ENCODE results near the gene SLCO1B3.
"Not testable (repeated sequence)": the region's sequence is repeated elsewhere in the genome, so short reads cannot be mapped to it uniquely, and the experiment has no call there.

DNA sequence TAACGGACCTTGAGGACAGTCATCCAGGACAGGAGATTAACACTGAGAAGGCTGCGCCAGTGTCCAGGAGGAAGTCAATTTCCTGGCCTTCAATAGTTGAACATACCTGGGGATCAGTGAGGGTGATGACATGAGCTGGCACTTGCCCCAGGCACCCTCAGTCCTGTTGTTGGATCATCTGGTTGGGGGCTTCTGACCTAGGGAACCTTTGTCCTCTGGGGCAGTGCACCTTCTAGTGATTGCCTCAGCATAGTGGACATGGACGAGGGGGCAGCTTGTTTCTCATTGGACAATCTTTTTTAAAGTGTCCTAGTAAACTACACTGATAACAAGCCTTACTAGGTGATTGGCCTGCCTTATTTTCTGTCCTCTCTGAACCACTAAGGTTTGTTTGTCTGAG, 30.5 kb upstream of the SLCO1B3 start:
- TF ChIP-seq, protein P1, sequence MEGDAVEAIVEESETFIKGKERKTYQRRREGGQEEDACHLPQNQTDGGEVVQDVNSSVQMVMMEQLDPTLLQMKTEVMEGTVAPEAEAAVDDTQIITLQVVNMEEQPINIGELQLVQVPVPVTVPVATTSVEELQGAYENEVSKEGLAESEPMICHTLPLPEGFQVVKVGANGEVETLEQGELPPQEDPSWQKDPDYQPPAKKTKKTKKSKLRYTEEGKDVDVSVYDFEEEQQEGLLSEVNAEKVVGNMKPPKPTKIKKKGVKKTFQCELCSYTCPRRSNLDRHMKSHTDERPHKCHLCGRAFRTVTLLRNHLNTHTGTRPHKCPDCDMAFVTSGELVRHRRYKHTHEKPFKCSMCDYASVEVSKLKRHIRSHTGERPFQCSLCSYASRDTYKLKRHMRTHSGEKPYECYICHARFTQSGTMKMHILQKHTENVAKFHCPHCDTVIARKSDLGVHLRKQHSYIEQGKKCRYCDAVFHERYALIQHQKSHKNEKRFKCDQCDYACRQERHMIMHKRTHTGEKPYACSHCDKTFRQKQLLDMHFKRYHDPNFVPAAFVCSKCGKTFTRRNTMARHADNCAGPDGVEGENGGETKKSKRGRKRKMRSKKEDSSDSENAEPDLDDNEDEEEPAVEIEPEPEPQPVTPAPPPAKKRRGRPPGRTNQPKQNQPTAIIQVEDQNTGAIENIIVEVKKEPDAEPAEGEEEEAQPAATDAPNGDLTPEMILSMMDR (IDR thresholded peaks at IDR 0.05; ENCODE audit: borderline replicate concordance, extremely low read depth, low read length, poor library complexity, severe bottlenecking): not testable (repeated sequence)
- not testable (repeated sequence) for TF ChIP-seq EZH2 (IDR thresholded peaks at IDR 0.05; ENCODE audit: borderline replicate concordance, low read depth, low read length, severe bottlenecking)
